HPDE6-E6E7 (cell line): Measurements from ENCODE around the gene GRWD1.
A peak's percentile ranks its signal among the peaks of the same experiment; 100 is the strongest.

Experiments
- DNase-seq: peaks from one replicate; pipeline ENCODE4 v3.0.0; 2011; ENCODE audit warnings: missing footprints; ENCODE audit errors: extremely low spot score

GRWD1 gene

DNA sequence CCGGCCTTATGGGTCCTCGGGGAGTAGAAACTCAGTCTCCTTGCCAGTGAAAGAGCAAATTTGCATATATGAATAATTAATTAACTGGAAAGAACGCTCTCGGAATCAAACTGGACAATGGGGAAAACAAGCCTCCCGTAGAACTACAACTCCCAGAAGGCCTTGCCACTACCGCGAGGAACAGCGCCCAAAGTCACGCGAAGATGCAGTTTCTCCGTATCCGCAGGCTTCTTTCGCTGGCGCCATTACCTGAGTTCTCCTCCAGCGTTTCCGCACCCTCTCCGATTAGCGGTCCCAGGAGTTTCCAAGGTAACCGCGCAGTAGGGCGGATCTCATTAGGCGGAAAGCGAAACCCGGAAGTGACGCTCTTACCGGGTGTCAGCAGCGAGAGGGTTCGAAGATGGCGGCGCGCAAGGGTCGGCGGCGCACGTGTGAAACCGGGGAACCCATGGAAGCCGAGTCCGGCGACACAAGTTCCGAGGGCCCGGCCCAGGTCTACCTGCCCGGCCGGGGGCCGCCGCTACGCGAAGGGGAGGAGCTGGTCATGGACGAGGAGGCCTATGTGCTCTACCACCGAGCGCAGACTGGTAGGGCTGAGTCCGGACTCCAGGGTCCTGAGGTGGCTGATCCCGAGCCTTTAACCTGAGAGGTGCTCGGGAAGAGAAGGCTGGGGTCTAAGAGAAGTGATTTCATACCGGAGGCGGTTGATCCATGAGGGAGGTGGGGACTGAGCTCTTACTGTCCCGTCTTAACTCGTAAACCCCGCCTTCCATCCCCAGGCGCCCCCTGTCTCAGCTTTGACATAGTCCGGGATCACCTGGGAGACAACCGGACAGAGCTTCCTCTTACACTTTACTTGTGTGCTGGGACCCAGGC, at the start of gene GRWD1:
TSS of gene GRWD1 (plus strand) at position 378 of the 876 bp plus-strand sequence. CDS start at position 401, 23 bp downstream.
- peak; percentile 95 for DNase-seq

- no peak for DNase-seq
These were observed 49.6 kb upstream of the GRWD1 start for GRCh38 chr19:48396016-48396823.

- DNase-seq = no peak
These were observed 49.0 kb upstream of the GRWD1 start for GRCh38 chr19:48396824-48397176.

DNA sequence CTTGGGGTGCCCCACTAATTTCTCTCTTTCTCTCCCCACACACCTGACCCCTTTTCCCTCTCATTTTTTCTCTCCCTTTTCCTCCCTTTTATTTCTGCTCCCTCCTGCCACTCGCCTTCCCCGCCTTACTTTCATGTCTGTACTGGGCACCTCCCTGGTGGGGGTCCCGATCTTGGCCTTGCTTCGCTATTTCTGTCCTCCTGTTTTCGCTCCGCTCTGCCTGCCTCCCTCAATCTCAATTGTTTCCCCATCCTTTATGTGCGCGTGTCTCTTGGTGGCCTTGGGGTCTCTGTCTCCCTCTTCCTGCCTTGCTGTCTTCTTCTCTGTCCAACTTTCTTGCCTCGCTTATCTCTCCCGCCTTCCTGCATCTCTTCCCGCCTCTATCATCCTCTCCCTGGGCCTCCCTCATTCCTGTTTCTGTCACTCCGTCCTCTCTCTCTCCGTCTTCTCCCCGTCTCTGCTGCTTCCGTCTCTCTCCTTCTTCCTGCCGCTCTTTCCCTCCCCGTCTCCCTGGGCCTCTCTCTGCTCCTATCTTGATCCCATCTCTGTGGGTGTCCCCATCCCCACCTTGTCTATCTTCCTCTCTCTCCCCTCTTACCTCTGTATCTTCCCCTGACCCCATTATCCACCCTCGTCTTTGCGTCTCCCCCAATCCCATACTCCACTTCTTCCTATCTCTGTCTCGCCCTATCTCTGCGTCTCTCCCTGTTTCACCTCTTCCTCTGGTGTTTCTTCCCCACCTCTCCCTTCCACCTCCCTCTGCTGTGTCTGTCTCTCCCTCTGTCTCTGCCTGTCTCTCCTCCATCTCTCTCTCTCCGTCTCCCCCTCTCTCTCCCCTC, 48.3 kb upstream of the GRWD1 start:
- no peak for DNase-seq

DNA sequence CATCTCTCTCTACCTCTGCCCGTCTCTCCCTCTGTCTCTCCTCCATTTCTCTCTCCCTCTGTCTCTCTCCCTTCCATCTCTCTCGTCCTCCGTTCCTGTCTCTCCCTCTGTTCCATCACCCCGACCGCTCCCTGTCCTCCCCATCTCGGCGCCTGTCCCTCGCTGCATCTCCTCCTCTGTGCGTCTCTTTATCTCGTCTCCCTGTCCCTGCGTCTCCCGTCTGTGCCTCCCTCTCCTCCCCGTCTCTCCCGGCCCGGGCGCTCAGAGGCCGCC, 47.7 kb upstream of the GRWD1 start:
- no peak for DNase-seq

DNA sequence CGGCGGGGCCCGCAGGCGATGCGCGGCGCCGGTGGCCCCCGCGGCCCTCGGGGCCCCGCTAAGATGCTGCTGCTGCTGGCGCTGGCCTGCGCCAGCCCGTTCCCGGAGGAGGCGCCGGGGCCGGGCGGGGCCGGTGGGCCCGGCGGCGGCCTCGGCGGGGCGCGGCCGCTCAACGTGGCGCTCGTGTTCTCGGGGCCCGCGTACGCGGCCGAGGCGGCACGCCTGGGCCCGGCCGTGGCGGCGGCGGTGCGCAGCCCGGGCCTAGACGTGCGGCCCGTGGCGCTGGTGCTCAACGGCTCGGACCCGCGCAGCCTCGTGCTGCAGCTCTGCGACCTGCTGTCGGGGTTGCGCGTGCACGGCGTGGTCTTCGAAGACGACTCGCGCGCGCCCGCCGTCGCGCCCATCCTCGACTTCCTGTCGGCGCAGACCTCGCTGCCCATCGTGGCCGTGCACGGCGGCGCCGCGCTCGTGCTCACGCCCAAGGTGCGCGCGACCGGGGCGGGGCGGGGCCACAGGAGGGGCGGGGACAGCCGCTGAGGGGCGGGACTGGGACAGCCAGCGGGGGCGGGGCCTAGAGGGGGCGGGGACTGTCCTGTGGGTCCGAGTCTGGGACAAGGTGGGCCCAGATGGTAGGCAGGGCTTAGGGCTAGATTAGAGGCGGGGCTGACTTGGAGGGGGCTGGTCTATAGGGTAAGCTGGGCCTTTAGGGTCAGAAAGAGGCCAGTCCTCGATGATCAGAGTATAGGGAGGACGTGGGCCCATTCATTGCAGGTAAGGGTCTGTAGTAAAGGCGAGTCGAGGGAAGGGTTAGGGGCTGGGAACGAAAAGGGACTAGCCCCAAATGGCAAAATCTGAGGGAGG, 47.2 kb upstream of the GRWD1 start:
- no peak for DNase-seq

DNA sequence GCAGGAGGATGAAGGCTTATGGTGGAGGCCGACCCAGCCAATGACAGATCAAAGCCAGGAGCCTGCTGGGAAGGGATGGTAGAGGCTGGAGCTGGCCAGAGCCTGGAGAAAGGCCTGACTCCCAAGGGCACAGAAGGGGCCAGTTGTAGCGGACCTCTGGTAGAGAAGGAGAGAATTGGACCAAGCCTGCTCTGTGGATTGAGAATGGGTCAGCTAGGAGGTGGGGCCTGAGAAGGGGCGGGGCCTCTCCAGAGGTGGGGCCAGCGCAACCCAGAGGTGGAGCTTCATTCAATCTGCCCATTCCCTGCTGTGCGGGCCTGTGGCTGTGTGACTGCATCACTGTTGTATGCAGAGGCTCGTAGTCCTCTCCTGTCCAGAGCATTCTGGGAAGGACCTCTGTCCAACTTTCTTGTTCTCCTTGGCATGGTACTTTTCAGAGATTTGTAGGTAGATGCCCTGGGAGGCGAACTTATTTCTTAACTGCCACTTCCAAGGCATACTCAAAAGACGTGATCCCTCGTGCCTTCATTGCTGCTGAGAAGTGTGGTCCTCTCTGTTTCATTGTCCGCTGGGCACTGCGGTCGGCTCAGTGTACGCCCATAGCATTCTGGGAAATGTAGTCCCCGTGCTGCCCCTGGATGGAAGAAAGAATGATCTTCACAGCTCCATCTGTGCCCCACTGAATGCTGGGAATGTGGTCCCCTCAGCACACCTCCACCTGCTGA, 45.6 kb upstream of the GRWD1 start:
- DNase-seq = no peak

- DNase-seq = no peak
These were observed 44.5 kb upstream of the GRWD1 start for GRCh38 chr19:48401287-48401686.

GRCh38 chr19:48403606-48404005, 42.2 kb upstream of the GRWD1 start:
- no peak for DNase-seq

DNA sequence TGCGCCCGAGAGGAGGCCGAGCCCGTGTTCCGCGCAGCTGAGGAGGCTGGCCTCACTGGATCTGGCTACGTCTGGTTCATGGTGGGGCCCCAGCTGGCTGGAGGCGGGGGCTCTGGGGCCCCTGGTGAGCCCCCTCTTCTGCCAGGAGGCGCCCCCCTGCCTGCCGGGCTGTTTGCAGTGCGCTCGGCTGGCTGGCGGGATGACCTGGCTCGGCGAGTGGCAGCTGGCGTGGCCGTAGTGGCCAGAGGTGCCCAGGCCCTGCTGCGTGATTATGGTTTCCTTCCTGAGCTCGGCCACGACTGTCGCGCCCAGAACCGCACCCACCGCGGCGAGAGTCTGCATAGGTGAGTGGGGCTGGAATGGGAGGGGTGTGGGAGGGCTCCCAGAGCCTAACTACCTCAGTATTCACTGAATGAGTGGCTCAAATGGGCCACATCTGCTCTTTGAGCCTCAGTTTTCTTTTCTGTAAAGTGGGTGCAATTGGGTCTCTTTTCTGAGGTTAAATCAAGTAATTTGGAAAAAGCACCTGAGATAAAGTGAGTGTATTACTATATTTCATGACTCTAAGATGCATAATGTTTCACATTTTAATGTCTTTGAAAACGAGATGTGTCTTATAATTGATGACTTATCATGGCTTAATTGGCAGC, 40.6 kb upstream of the GRWD1 start:
- DNase-seq = no peak

- no peak for DNase-seq
These were observed 39.9 kb upstream of the GRWD1 start for GRCh38 chr19:48405850-48406249.

DNA sequence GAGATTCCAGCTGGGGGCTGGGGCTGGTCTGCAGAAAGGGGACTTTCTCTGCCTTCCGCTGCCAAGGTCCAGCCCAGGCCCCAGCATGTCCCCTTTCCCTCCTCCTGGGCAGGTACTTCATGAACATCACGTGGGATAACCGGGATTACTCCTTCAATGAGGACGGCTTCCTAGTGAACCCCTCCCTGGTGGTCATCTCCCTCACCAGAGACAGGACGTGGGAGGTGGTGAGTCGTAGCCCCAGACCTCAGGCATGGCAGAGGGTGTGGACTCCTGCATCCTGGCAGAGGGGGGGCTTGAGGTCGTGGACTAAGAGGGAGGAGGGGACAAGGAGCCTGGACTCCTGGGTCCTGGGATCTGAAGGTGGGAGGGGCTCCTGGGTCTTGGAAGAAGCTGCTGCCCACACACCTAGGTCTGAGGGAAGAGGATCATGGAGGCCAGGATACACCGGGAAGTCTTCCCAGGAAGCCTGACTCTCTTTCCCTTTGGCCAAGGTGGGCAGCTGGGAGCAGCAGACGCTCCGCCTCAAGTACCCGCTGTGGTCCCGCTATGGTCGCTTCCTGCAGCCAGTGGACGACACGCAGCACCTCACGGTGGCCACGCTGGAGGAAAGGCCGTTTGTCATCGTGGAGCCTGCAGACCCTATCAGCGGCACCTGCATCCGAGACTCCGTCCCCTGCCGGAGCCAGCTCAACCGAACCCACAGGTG, 31.8 kb upstream of the GRWD1 start:
- no peak for DNase-seq

DNA sequence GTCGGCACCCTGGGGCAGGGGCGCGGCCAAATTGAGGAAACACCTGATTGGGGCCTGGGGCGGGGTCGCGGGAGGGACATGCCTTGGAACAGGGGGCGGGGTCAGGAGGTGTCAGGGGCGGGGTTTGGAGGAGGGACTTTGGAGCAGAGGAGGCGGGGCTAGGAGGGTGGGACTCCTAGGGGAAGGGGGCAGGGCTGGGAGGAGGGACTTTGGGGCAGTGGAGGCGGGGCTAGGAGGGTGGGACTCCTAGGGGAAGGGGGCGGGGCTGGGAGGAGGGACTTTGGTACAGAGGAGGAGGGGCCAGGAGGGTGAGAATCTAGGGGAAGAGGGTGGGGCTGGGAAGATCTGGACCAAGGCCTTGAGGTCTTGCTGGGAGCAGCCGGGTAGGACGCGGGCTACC, 30.4 kb upstream of the GRWD1 start:
- DNase-seq = no peak

- DNase-seq = no peak
These were observed 30.0 kb upstream of the GRWD1 start for GRCh38 chr19:48415806-48416221.

DNA sequence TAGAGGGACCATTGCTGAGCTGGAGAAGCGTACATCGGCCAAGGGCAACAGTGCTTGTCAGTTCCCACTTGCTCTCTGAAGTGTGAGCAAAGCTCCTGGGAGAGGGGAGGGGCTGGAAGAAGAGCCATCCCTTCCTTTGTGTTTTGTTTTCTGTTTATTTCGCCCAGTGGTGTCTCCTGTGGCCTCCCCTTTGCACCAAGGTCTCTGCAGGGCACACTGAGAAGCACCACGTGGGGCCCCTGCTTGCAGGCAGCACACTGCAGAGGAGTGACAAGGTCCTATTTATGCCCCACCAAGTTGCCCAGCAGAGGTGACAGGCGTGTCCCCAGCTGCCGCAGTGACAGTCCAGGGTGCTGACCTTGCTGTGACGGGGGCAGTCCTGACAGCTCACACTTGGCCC, 28.4 kb upstream of the GRWD1 start:
- DNase-seq = no peak

GRCh38 chr19:48418317-48419064, 27.3 kb upstream of the GRWD1 start:
- no peak for DNase-seq

DNA sequence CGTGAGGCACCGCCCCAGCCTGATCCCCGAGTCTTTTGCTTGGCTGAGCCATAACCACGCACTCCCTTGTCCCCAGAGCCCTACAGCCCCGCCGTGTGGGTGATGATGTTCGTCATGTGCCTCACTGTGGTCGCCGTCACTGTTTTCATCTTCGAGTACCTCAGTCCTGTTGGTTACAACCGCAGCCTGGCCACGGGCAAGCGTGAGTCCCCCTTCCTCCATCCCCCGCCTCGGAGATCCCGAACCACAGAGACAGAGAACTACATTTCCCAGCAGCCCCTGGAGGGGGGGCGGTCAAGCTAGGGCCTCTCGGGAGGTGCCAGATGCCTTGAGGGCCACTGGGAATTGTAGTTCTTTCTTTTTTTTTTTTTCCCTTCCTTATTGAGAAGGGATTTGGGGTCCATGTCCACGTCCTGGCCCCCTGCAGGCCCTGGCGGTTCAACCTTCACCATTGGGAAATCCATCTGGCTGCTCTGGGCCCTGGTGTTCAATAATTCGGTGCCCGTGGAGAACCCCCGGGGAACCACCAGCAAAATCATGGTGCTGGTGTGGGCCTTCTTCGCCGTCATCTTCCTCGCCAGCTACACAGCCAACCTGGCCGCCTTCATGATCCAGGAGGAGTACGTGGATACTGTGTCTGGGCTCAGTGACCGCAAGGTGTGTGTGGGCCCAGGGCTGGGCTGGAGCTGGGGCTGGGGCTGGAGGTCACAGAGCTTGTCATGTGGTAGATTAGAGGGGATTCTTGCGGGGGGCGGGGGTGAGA, 26.4 kb upstream of the GRWD1 start:
- DNase-seq = no peak

DNA sequence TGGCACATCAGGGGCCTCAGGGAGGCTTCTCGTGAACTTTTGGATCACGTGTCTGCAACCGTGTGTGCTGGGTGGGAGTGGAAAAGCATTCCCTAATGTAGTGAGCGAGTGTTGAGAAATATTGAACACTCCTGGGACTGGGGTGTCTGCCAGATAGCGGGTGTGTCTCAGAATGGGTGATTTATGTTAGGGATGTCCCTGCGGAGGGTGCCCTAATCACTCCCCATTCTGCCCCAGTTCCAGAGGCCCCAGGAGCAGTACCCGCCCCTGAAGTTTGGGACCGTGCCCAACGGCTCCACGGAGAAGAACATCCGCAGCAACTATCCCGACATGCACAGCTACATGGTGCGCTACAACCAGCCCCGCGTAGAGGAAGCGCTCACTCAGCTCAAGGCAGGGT, 24.2 kb upstream of the GRWD1 start:
- DNase-seq = no peak
